Breast epithelium (tissue), 3 donors: Measurements from ENCODE around the gene TPK1.

Experiments used
- CTCF ChIP-seq, 3 donors: fragments of 450-650 bp; IDR thresholded peaks; one replicate each; pipeline ENCODE4 v1.5.1; 2016 to 2017; ENCODE audit warnings: antibody characterized with exemption in 3 of 3, mild to moderate bottlenecking in 3 of 3, moderate library complexity in 3 of 3
- POLR2A ChIP-seq: fragments of 450-650 bp; IDR thresholded peaks from one replicate; pipeline ENCODE4 v1.6.1; 2016; ENCODE audit warnings: antibody characterized with exemption, mild to moderate bottlenecking, moderate library complexity
- POLR2AphosphoS5 ChIP-seq, 3 donors: sonication (generic); formaldehyde crosslinking; IDR thresholded peaks; one replicate each; pipeline ENCODE4 v1.6.1; 2017; ENCODE audit warnings: antibody characterized with exemption in 3 of 3

- TF ChIP-seq POLR2AphosphoS5 (IDR thresholded peaks at IDR 0.05) (no peak), POLR2A (no peak), CTCF (IDR thresholded peaks at IDR 0.05) (no peak)
Measured at GRCh38 chr7:144470078-144470477, 365.8 kb downstream of the TPK1 start.
